Measurements from ENCODE around the gene PARD3.

The PARD3 gene

DNA sequence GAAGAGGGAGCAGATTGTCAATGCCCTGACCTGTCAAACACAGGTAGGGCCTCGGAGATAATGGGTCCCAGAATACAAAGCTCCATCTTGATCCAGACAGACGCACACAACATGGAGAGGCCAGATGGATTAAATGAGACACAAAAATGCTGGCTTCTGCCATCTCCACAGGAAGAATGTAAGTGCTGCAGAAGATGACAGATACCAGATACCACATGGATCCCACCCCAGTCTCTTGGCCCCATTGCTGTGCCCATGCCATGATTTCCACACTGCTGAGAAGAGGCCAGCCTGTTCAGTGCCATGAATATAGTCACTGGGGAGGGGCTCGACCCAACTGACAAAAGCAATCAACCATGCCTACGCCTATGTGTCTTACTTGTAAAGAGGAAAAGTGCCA, 487.9 kb downstream of the PARD3 start:
- TF ChIP-seq CTCF (IDR thresholded peaks at IDR 0.05) = no peak

GRCh38 chr10:34323192-34323591, 491.9 kb downstream of the PARD3 start:
- TF ChIP-seq CTCF (IDR thresholded peaks at IDR 0.05) = no peak

- no peak for TF ChIP-seq CTCF (IDR thresholded peaks at IDR 0.05)
Measured at GRCh38 chr10:34320265-34320664, 494.8 kb downstream of the PARD3 start.

DNA sequence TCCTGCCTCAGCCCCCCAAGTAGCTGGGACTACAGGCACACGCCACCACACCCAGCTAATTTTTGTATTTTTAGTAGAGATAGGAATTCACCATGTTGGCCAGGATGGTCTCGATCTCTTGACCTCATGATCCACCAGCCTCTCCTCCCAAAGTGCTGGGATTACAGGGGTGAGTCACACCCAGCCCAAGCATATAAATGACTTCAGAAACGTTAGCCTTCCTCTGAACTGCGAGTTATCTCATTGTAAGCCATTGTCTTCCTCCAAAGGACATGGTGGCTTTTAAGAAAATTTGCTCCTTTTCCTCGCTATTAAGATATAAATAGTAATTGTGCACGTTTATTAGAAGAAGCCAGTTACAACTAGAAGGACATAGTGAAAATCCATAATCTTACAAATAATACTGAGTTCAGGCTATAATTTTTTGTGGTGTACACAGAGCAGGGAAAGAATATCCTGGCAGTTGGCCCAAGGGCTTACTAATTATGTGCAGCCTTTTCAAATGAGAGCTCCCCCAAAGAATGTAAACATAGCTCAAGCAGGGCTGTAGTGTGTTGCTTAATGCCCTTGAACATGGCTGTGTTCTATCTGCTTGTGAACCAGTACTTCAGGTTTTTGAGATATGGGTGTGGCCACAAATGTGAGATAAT, 495.8 kb downstream of the PARD3 start:
- TF ChIP-seq CTCF (IDR thresholded peaks at IDR 0.05) = no peak

- no peak for TF ChIP-seq CTCF (IDR thresholded peaks at IDR 0.05)
Measured at GRCh38 chr10:34316154-34316553, 498.9 kb downstream of the PARD3 start.

GRCh38 chr10:34314457-34314856, 500.6 kb downstream of the PARD3 start:
- no peak for TF ChIP-seq CTCF (IDR thresholded peaks at IDR 0.05)

- TF ChIP-seq CTCF (IDR thresholded peaks at IDR 0.05) = no peak
Measured at GRCh38 chr10:34313888-34314287, 501.2 kb downstream of the PARD3 start.

DNA sequence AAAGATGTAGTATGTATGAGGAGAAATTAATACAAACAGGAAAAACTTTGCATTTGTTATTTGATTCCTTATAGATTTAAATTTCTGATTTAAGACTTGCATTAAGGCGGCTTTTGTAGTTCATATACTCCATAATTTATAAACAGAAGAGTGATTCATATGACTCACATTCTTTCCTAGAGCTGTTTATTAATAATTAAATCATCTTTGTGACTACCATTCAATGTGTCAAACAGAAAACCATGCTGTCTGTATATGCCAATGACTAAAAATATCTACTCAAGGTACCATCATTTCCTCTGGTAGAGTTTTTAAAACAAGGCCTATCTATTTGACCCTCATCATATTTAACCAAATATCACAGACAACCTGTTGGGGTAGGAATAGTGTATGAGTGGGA, 501.7 kb downstream of the PARD3 start:
- TF ChIP-seq CTCF (IDR thresholded peaks at IDR 0.05) = no peak

Measured in LNCAP (cell line).